Vagina (tissue), 2 donors: ENCODE measurements around the gene ZFYVE1.
"Not testable (repeated sequence)": the region's sequence is repeated elsewhere in the genome, so short reads cannot be mapped to it uniquely, and the experiment has no call there.

Source experiments
- POLR2A ChIP-seq, 2 donors: fragments of 450-650 bp; IDR thresholded peaks; one replicate each; pipeline ENCODE4 v1.6.1; 2017; ENCODE audit warnings: antibody characterized with exemption in 2 of 2, mild to moderate bottlenecking in 2 of 2, moderate library complexity in 2 of 2
- POLR2AphosphoS5 ChIP-seq, 2 donors: sonication (generic); formaldehyde crosslinking; IDR thresholded peaks; one replicate each; pipeline ENCODE4 v1.9.0; 2017; ENCODE audit warnings: antibody characterized with exemption in 2 of 2, mild to moderate bottlenecking in 2 of 2, low read depth in 1 of 2; ENCODE audit not compliant: insufficient read depth in 1 of 2
- TF ChIP-seq, protein P1 (sequence below), 3 experiments: fragments of 450-650 bp in 2 of 3; fragments of 200-600 bp in 1 of 3; sonication (generic) in 1 of 3; IDR thresholded peaks; one replicate each; pipeline ENCODE4 v1.5.1; 2017 to 2019; ENCODE audit warnings: antibody characterized with exemption in 3 of 3, mild to moderate bottlenecking in 2 of 3, moderate library complexity in 2 of 3

DNA sequence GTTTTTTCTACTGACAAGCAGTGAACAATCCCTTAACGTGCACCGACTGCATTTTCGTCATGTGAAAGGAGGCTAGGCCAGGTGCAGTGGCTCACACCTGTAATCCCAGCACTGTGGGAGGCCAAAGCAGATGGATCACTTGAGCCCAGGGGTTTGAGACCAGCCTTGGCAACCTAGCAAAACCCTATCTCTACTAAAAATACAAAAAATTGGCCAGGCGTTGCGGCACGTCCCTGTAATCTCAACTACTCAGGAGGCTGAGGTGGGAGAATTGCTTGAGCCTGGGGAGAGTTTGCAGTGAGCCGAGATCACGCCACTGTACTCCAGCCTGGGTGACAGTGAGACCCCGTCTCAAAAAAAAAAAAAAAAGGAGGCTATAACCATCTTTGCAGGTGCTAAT is 22.3 kb downstream of the ZFYVE1 start:
- TF ChIP-seq POLR2AphosphoS5 (IDR thresholded peaks at IDR 0.05; ENCODE audit: insufficient read depth in 1 of 2, low read depth in 1 of 2); POLR2A (IDR thresholded peaks at IDR 0.05): not testable (repeated sequence)
- TF ChIP-seq, protein P1, sequence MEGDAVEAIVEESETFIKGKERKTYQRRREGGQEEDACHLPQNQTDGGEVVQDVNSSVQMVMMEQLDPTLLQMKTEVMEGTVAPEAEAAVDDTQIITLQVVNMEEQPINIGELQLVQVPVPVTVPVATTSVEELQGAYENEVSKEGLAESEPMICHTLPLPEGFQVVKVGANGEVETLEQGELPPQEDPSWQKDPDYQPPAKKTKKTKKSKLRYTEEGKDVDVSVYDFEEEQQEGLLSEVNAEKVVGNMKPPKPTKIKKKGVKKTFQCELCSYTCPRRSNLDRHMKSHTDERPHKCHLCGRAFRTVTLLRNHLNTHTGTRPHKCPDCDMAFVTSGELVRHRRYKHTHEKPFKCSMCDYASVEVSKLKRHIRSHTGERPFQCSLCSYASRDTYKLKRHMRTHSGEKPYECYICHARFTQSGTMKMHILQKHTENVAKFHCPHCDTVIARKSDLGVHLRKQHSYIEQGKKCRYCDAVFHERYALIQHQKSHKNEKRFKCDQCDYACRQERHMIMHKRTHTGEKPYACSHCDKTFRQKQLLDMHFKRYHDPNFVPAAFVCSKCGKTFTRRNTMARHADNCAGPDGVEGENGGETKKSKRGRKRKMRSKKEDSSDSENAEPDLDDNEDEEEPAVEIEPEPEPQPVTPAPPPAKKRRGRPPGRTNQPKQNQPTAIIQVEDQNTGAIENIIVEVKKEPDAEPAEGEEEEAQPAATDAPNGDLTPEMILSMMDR (IDR thresholded peaks at IDR 0.05) = not testable (repeated sequence)
